Right atrium auricular region (tissue), 2 donors: ENCODE results near the gene EXOC4. TPM values are rescaled to one million over a fixed set of nuclear protein-coding genes. Genes with fewer than 3 reads are reported as not detected.

Experiments
- DNase-seq: peaks from one replicate; pipeline ENCODE4 v3.0.0-alpha.2; 2019; ENCODE audit warnings: low spot score
- H3K27ac ChIP-seq, 2 donors: fragments of 200-600 bp; sonication (generic); 1 replicate in 1 of 2; 2 replicates in 1 of 2; pipeline ENCODE4 v1.5.1; 2016 to 2019
- H3K27me3 ChIP-seq, 2 donors: fragments of 200-600 bp; sonication (generic); one replicate each; pipeline versions ENCODE4 v1.5.1 to v1.6.0; 2017 to 2019
- H3K36me3 ChIP-seq: fragments of 200-600 bp; sonication (generic); one replicate; pipeline ENCODE4 v1.5.1; 2016
- H3K4me1 ChIP-seq, 2 donors: fragments of 200-600 bp; sonication (generic); one replicate each; pipeline versions ENCODE4 v1.5.1 to v1.6.0; 2017 to 2019
- H3K4me3 ChIP-seq, 2 donors: fragments of 200-600 bp; sonication (generic); 1 replicate in 1 of 2; 2 replicates in 1 of 2; pipeline ENCODE4 v1.5.1; 2017 to 2019; ENCODE audit warnings: mild to moderate bottlenecking in 1 of 2, moderate library complexity in 1 of 2
- H3K9me3 ChIP-seq, 2 donors: fragments of 200-600 bp; sonication (generic); one replicate each; pipeline ENCODE4 v1.5.1; 2019
- CTCF ChIP-seq, 2 donors: fragments of 200-600 bp; sonication (generic); IDR thresholded peaks; one replicate each; pipeline ENCODE4 v1.5.1; 2019; ENCODE audit warnings: antibody characterized with exemption in 2 of 2
- total RNA-seq, 2 donors: library from RNA; depleted of rRNA; stranded (reverse); fragments of >200 nt; gene quantifications; one replicate each; pipeline ENCODE4 v1.1.0, GENCODE V29; 2016

The EXOC4 gene
- total RNA-seq, 2 donors from 2014 or later: 24.7 to 30.6 TPM

GRCh38 chr7:133997463-133997862, 744.6 kb downstream of the EXOC4 start:
- TF ChIP-seq CTCF (IDR thresholded peaks at IDR 0.05): no peak
- no peak for DNase-seq
- no peaks in the 10 kb centered on the region for H3K36me3 ChIP-seq
- no peaks in the 10 kb centered on the region for H3K4me1 ChIP-seq
- no peaks in the 10 kb centered on the region for H3K27me3 ChIP-seq
- H3K4me3 ChIP-seq: no peak overlapping the region
- H3K27ac ChIP-seq: no peak overlapping the region
- no peaks in the 10 kb centered on the region for H3K9me3 ChIP-seq

GRCh38 chr7:133999178-133999577, 746.3 kb downstream of the EXOC4 start:
- H3K4me3 ChIP-seq: no peak overlapping the region
- no peaks in the 10 kb centered on the region for H3K27me3 ChIP-seq
- no peak for DNase-seq
- no peaks in the 10 kb centered on the region for H3K36me3 ChIP-seq
- no peaks in the 10 kb centered on the region for H3K4me1 ChIP-seq
- no peaks in the 10 kb centered on the region for H3K9me3 ChIP-seq
- H3K27ac ChIP-seq: no peak overlapping the region
- TF ChIP-seq CTCF (IDR thresholded peaks at IDR 0.05): no peak

- Histone ChIP-seq H3K27me3 (no peaks in the 10 kb centered on the region), H3K9me3 (no peaks in the 10 kb centered on the region), H3K27ac (no peak overlapping the region), H3K36me3 (peaks cover 5% of the 10 kb centered on the region), H3K4me3 (no peak overlapping the region), H3K4me1 (no peaks in the 10 kb centered on the region)
- no peak for TF ChIP-seq CTCF (IDR thresholded peaks at IDR 0.05)
- no peak for DNase-seq
Measured at GRCh38 chr7:134004829-134005505, 752.1 kb downstream of the EXOC4 start.

GRCh38 chr7:134009314-134010110, 756.6 kb downstream of the EXOC4 start:
- Histone ChIP-seq H3K4me3 (no peak overlapping the region), H3K27me3 (no peaks in the 10 kb centered on the region), H3K4me1 (no peaks in the 10 kb centered on the region), H3K27ac (no peak overlapping the region), H3K36me3 (peaks cover 5% of the 10 kb centered on the region), H3K9me3 (no peaks in the 10 kb centered on the region)
- DNase-seq: no peak
- no peak for TF ChIP-seq CTCF (IDR thresholded peaks at IDR 0.05)

- H3K27me3 ChIP-seq: no peaks in the 10 kb centered on the region
- no peaks in the 10 kb centered on the region for H3K9me3 ChIP-seq
- no peak for DNase-seq
- no peak overlapping the region for H3K4me3 ChIP-seq
- TF ChIP-seq CTCF (IDR thresholded peaks at IDR 0.05): no peak
- no peaks in the 10 kb centered on the region for H3K36me3 ChIP-seq
- H3K27ac ChIP-seq: no peak overlapping the region
- H3K4me1 ChIP-seq: no peaks in the 10 kb centered on the region
Measured at GRCh38 chr7:134013249-134013648, 760.4 kb downstream of the EXOC4 start.
